Muscle layer of duodenum (tissue), 2 donors: ENCODE results near the gene HSPB2.

Experiments
- H3K27ac ChIP-seq: one replicate; pipeline ENCODE4 v1.7.0; 2013; ENCODE audit warnings: mild to moderate bottlenecking, low read length
- H3K27me3 ChIP-seq: one replicate; pipeline ENCODE4 v1.7.0; 2013; ENCODE audit warnings: low read depth, mild to moderate bottlenecking, control low read depth, low read length
- H3K36me3 ChIP-seq, 2 donors: one replicate each; pipeline ENCODE4 v1.7.0; 2013; ENCODE audit warnings: low read length in 2 of 2, control low read depth in 1 of 2, mild to moderate bottlenecking in 1 of 2; ENCODE audit not compliant: insufficient read depth in 2 of 2, control insufficient read depth in 1 of 2
- H3K4me1 ChIP-seq, 2 donors: one replicate each; pipeline ENCODE4 v1.7.0; 2013; ENCODE audit warnings: low read length in 2 of 2, mild to moderate bottlenecking in 2 of 2, control low read depth in 1 of 2, moderate library complexity in 1 of 2; ENCODE audit not compliant: insufficient read depth in 2 of 2, control insufficient read depth in 1 of 2
- H3K4me3 ChIP-seq, 2 donors: one replicate each; pipeline ENCODE4 v1.7.0; 2013; ENCODE audit warnings: low read length in 2 of 2, low read depth in 1 of 2, mild to moderate bottlenecking in 1 of 2
- H3K9me3 ChIP-seq, 2 donors: one replicate each; pipeline ENCODE4 v1.7.0; 2013; ENCODE audit warnings: low read length in 2 of 2, control low read depth in 1 of 2, mild to moderate bottlenecking in 1 of 2; ENCODE audit not compliant: control insufficient read depth in 1 of 2
- donor health status: healthy.

HSPB2 gene

DNA sequence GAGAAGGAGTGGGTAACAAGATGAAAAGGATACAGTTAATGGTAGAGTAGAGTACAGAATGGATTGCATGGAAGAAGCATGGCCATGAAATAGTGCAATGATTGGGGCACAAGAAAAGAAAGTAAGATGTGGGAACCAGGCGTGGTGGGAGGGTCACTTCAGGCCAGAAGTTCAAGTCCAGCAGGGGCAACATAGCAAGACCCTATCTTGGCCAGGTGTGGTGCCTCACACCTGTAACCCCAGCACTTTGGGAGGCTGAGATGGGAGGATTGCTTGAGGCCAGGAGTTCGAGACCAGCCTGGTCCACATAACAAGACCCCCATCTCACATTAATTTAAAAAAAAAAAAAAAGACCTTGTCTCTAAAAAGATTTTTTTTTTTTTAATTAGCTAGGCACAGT, 4.8 kb downstream of the HSPB2 start:
- Histone ChIP-seq H3K4me1 (peaks cover 0 to 9% of the 10 kb centered on the region in 2 donors), H3K27me3 (no peaks in the 10 kb centered on the region), H3K27ac (no peak overlapping the region), H3K9me3 (no peaks in the 10 kb centered on the region), H3K36me3 (peaks cover 0 to 11% of the 10 kb centered on the region in 2 donors), H3K4me3 (no peak overlapping the region)

DNA sequence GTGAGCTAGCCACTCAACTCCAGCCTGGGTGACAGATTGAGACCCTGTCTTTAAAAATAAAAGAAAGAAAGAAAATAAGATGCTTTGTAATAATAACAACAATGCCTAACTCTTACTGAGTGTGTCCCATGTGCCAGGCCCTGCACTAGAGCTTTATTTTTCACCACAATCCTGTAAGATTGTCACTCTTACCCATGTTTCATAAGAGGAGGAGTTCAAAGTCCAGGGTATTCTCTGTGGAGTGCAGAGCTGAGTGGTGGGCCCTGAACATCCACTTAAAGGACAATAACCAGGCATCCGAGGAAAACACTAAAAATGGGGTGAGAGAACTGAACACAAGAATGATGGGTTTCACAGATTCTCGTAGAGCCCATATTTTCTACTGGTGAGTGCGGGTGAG, 5.3 kb downstream of the HSPB2 start:
- H3K36me3 ChIP-seq: peaks cover 0 to 8% of the 10 kb centered on the region in 2 donors
- no peaks in the 10 kb centered on the region for H3K9me3 ChIP-seq
- no peak overlapping the region for H3K27ac ChIP-seq
- H3K4me3 ChIP-seq: no peak overlapping the region
- peaks cover under 1 to 14% of the 10 kb centered on the region in 2 donors for H3K4me1 ChIP-seq
- H3K27me3 ChIP-seq: no peaks in the 10 kb centered on the region

- peak within 1 kb of the TSS; percentile 33 for H3K27ac ChIP-seq
- H3K4me3 ChIP-seq: peak within 1 kb of the TSS in 1 of 2 donors; percentile 4
- peaks cover 8 to 15% of the 10 kb centered on the region in 2 donors for H3K4me1 ChIP-seq
- no peaks in the 10 kb centered on the region for H3K9me3 ChIP-seq
- H3K27me3 ChIP-seq: no peaks in the 10 kb centered on the region
- H3K36me3 ChIP-seq: peaks cover 0 to 9% of the 10 kb centered on the region in 2 donors
Measured at GRCh38 chr11:111918390-111919256, 6.1 kb downstream of the HSPB2 start, which contains the start of gene C11orf52. C11orf52 (plus strand) TSS chr11:111918913; CDS start chr11:111918973, 60 bp downstream.

DNA sequence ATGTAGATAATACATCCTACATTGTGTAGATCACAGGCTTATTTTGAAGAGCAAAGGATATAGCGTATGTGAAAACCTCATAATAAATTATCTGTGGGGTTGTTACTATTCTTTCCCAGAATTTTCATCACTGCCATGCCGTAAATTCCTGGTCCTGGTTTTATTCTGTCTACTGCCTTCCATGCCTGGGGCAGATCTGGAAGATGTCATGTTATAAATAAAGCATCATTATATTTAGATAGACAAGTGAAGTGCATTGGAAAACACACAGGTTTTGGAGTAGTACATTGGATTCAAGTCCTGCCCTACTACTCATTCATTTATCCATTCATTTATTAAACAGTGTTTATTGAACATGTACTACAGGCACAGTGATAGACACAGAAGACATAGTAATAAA, 8.4 kb downstream of the HSPB2 start:
- Histone ChIP-seq H3K9me3 (no peaks in the 10 kb centered on the region), H3K27ac (no peak overlapping the region), H3K4me3 (no peak overlapping the region), H3K4me1 (peaks cover 14 to 18% of the 10 kb centered on the region in 2 donors), H3K27me3 (no peaks in the 10 kb centered on the region), H3K36me3 (peaks cover 0 to 10% of the 10 kb centered on the region in 2 donors)

- H3K27ac ChIP-seq: no peak overlapping the region
Measured at GRCh38 chr11:111921541-111922230, 9.2 kb downstream of the HSPB2 start.

GRCh38 chr11:111922803-111923202, 10.3 kb downstream of the HSPB2 start:
- Histone ChIP-seq H3K27ac (peak overlapping the region; percentile 92), H3K4me1 (peaks cover 20 to 32% of the 10 kb centered on the region in 2 donors), H3K9me3 (no peaks in the 10 kb centered on the region), H3K36me3 (peaks cover 0 to 10% of the 10 kb centered on the region in 2 donors), H3K27me3 (no peaks in the 10 kb centered on the region), H3K4me3 (no peak overlapping the region)

More at GRCh38 chr11:111921541-111922230, 9.2 kb downstream of the HSPB2 start:
- peaks cover 20 to 25% of the 10 kb centered on the region in 2 donors for H3K4me1 ChIP-seq
- no peaks in the 10 kb centered on the region for H3K9me3 ChIP-seq
- H3K36me3 ChIP-seq: peaks cover 0 to 10% of the 10 kb centered on the region in 2 donors
- no peak overlapping the region for H3K4me3 ChIP-seq
- no peaks in the 10 kb centered on the region for H3K27me3 ChIP-seq

- peaks cover 0 to 10% of the 10 kb centered on the region in 2 donors for H3K36me3 ChIP-seq
- peaks cover 20 to 33% of the 10 kb centered on the region in 2 donors for H3K4me1 ChIP-seq
- H3K27me3 ChIP-seq: no peaks in the 10 kb centered on the region
- H3K9me3 ChIP-seq: no peaks in the 10 kb centered on the region
- peak overlapping the region; percentile 92 for H3K27ac ChIP-seq
- no peak overlapping the region for H3K4me3 ChIP-seq
Measured at GRCh38 chr11:111923351-111923788, 10.8 kb downstream of the HSPB2 start.

- peaks cover 0 to 10% of the 10 kb centered on the region in 2 donors for H3K36me3 ChIP-seq
- no peaks in the 10 kb centered on the region for H3K9me3 ChIP-seq
- peaks cover 20 to 33% of the 10 kb centered on the region in 2 donors for H3K4me1 ChIP-seq
- peak overlapping the region; percentile 92 for H3K27ac ChIP-seq
- H3K4me3 ChIP-seq: no peak overlapping the region
- no peaks in the 10 kb centered on the region for H3K27me3 ChIP-seq
Measured at GRCh38 chr11:111923951-111924350, 11.4 kb downstream of the HSPB2 start.

DNA sequence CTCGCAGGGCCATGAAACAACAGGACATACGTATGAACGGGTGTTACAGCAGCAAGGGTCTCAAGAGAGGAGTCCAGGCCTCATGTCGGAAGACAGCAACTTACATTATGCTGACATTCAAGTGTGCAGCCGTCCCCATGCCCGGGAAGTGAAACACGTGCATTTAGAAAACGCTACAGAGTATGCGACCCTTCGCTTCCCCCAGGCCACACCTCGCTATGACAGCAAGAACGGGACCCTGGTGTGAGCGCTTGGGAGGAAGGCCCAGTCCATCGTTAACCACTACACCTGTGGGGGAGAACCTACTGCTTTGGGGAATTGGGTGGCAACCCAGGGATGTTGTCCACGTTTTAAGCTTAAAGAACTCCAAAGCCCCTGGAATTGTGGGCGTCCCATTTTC, 13.4 kb downstream of the HSPB2 start:
- Histone ChIP-seq H3K4me3 (peak overlapping the region; percentile 38 to 55), H3K9me3 (no peaks in the 10 kb centered on the region), H3K4me1 (peaks cover 20 to 33% of the 10 kb centered on the region in 2 donors), H3K27me3 (no peaks in the 10 kb centered on the region), H3K27ac (peak overlapping the region; percentile 78), H3K36me3 (peaks cover 0 to 10% of the 10 kb centered on the region in 2 donors)

- H3K36me3 ChIP-seq: peaks cover 0 to 10% of the 10 kb centered on the region in 2 donors
- no peaks in the 10 kb centered on the region for H3K27me3 ChIP-seq
- H3K27ac ChIP-seq: peak overlapping the region; percentile 79
- peaks cover 20 to 33% of the 10 kb centered on the region in 2 donors for H3K4me1 ChIP-seq
- H3K9me3 ChIP-seq: no peaks in the 10 kb centered on the region
- peak overlapping the region; percentile 55 to 60 for H3K4me3 ChIP-seq
Measured at GRCh38 chr11:111926505-111927391, 14.2 kb downstream of the HSPB2 start.
